Tibial artery (tissue), 4 donors: ENCODE results near the gene SIT1.

ENCODE experiments used
- DNase-seq, 2 donors: peaks; one replicate each; pipeline ENCODE4 v3.0.0-alpha.2; 2019
- H3K27ac ChIP-seq, 2 donors: fragments of 200-600 bp; sonication (generic) in 1 of 2; 1 replicate in 1 of 2; 2 replicates in 1 of 2; pipeline ENCODE4 v1.5.1; 2018 to 2019; ENCODE audit warnings: mild to moderate bottlenecking in 1 of 2
- H3K27me3 ChIP-seq, 2 donors: fragments of 200-600 bp; sonication (generic) in 1 of 2; one replicate each; pipeline versions ENCODE4 v1.5.1 to v1.6.0; 2016 to 2019
- H3K36me3 ChIP-seq, 3 donors: fragments of 200-600 bp; sonication (generic) in 2 of 3; one replicate each; pipeline ENCODE4 v1.5.1; 2016 to 2019; ENCODE audit warnings: mild to moderate bottlenecking in 2 of 3
- H3K4me1 ChIP-seq, 4 donors: fragments of 200-600 bp; sonication (generic) in 2 of 4; 1 replicate in 3 of 4; 2 replicates in 1 of 4; pipeline ENCODE4 v1.5.1; 2016 to 2019
- H3K4me3 ChIP-seq, 2 donors: fragments of 200-600 bp; sonication (generic) in 1 of 2; 1 replicate in 1 of 2; 2 replicates in 1 of 2; pipeline ENCODE4 v1.5.1; 2018 to 2019; ENCODE audit warnings: mild to moderate bottlenecking in 2 of 2
- H3K9me3 ChIP-seq, 3 donors: fragments of 200-600 bp; sonication (generic) in 1 of 3; one replicate each; pipeline ENCODE4 v1.5.1; 2016 to 2019
- intact Hi-C: fragments of 100-400 bp; cut with DNase I; formaldehyde crosslinking; loops from one replicate; pipeline ENCODE4 v1.15.0; 2023; ENCODE audit warnings: low total_unique reads
- TF ChIP-seq, protein P1 (sequence below), 2 experiments: fragments of 200-600 bp in 1 of 2; fragments of 450-650 bp in 1 of 2; IDR thresholded peaks; one replicate each; pipeline ENCODE4 v1.5.1; 2017 to 2019; ENCODE audit warnings: antibody characterized with exemption in 2 of 2, mild to moderate bottlenecking in 1 of 2, moderate library complexity in 1 of 2

SIT1 gene

GRCh38 chr9:35619800-35620158 lies 31.0 kb downstream of the SIT1 start:
- TF ChIP-seq, protein P1, sequence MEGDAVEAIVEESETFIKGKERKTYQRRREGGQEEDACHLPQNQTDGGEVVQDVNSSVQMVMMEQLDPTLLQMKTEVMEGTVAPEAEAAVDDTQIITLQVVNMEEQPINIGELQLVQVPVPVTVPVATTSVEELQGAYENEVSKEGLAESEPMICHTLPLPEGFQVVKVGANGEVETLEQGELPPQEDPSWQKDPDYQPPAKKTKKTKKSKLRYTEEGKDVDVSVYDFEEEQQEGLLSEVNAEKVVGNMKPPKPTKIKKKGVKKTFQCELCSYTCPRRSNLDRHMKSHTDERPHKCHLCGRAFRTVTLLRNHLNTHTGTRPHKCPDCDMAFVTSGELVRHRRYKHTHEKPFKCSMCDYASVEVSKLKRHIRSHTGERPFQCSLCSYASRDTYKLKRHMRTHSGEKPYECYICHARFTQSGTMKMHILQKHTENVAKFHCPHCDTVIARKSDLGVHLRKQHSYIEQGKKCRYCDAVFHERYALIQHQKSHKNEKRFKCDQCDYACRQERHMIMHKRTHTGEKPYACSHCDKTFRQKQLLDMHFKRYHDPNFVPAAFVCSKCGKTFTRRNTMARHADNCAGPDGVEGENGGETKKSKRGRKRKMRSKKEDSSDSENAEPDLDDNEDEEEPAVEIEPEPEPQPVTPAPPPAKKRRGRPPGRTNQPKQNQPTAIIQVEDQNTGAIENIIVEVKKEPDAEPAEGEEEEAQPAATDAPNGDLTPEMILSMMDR (IDR thresholded peaks at IDR 0.05), result no peak
- Histone ChIP-seq H3K9me3 (no peaks in the 10 kb centered on the region), H3K4me1 (peaks cover 0 to 11% (median 10%) of the 10 kb centered on the region in 4 donors), H3K36me3 (no peaks in the 10 kb centered on the region), H3K27me3 (peaks cover 0 to 12% of the 10 kb centered on the region in 2 donors), H3K4me3 (no peak overlapping the region), H3K27ac (no peak overlapping the region)
- intact Hi-C loops, result no loop called here
- DNase-seq, result no peak

GRCh38 chr9:35618854-35619799 lies 31.6 kb downstream of the SIT1 start:
- H3K27me3 ChIP-seq, result peaks cover 0 to 12% of the 10 kb centered on the region in 2 donors
- H3K9me3 ChIP-seq, result no peaks in the 10 kb centered on the region
- H3K4me1 ChIP-seq, result peaks cover 0 to 11% (median 10%) of the 10 kb centered on the region in 4 donors
- no peak for DNase-seq
- no peaks in the 10 kb centered on the region for H3K36me3 ChIP-seq
- TF ChIP-seq, protein P1 (IDR thresholded peaks at IDR 0.05), result no peak
- intact Hi-C loops, result no loop called here
- no peak overlapping the region for H3K4me3 ChIP-seq
- H3K27ac ChIP-seq, result no peak overlapping the region

GRCh38 chr9:35618325-35618727 lies 32.4 kb downstream of the SIT1 start, which contains the start of gene CD72:
Gene CD72, minus strand, starts transcription at chr9:35618413. Its CDS starts 110 bp downstream, at chr9:35618303.
- intact Hi-C loops, result no loop called here
- TF ChIP-seq, protein P1 (IDR thresholded peaks at IDR 0.05), result no peak
- Histone ChIP-seq H3K9me3 (no peaks in the 10 kb centered on the region), H3K27ac (no peak within 1 kb of the TSS), H3K4me3 (peak within 1 kb of the TSS; percentile 32 to 53), H3K27me3 (peaks cover 0 to 12% of the 10 kb centered on the region in 2 donors), H3K36me3 (no peaks in the 10 kb centered on the region), H3K4me1 (peaks cover 0 to 11% (median 10%) of the 10 kb centered on the region in 4 donors)
- DNase-seq, result no peak

DNA sequence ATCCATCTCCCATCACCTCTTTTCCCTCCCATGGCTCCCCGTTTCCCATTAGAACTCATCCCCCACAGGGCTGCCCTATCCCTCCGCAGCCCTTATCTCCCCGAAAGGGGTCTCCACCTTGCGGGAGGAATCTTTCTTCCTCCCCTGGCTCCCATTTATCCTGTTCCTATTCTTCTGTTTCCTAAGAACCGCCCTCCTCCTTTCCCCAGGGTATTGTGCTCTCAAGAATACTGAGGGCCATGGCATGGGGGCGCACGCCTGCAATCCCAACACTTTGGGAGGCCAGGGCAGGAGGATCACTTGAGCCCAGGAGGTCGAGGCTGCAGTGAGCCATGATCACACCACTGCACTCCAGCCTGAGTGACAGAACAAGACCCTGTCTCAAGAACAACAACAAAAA lies 33.2 kb downstream of the SIT1 start:
- DNase-seq, result no peak
- H3K27ac ChIP-seq, result no peak overlapping the region
- H3K9me3 ChIP-seq, result no peaks in the 10 kb centered on the region
- intact Hi-C loops, result no loop called here
- TF ChIP-seq, protein P1 (IDR thresholded peaks at IDR 0.05), result no peak
- H3K4me3 ChIP-seq, result peak overlapping the region; percentile 32 to 53
- no peaks in the 10 kb centered on the region for H3K36me3 ChIP-seq
- peaks cover 0 to 12% of the 10 kb centered on the region in 2 donors for H3K27me3 ChIP-seq
- H3K4me1 ChIP-seq, result peaks cover 0 to 11% (median 10%) of the 10 kb centered on the region in 4 donors

- H3K27ac ChIP-seq, result no peak overlapping the region
- H3K4me1 ChIP-seq, result peaks cover 0 to 11% (median 10%) of the 10 kb centered on the region in 4 donors
- TF ChIP-seq, protein P1 (IDR thresholded peaks at IDR 0.05), result no peak
- no peaks in the 10 kb centered on the region for H3K36me3 ChIP-seq
- peak; percentile 66 to 84 for DNase-seq
- peak overlapping the region; percentile 32 to 53 for H3K4me3 ChIP-seq
- no peaks in the 10 kb centered on the region for H3K9me3 ChIP-seq
- intact Hi-C loops, result no loop called here
- peaks cover 0 to 12% of the 10 kb centered on the region in 2 donors for H3K27me3 ChIP-seq
Observed at GRCh38 chr9:35616681-35617459, 33.9 kb downstream of the SIT1 start.
